Activated CD4-positive, CD25-positive, alpha-beta regulatory T cell treated with anti-CD3 and anti-CD28 coated beads, Interleukin-2, amount 50 U/mL, for 24 hours (primary cell): ENCODE results near the gene SCN8A.
A peak's percentile ranks its signal among the peaks of the same experiment; 100 is the strongest.

Experiments
- ATAC-seq, 2 donors: fragments of 150-1000 bp; cut with Tn5 transposase; one replicate each; pipeline ENCODE4 v1.10.0; 2021; ENCODE audit warnings: mild to moderate bottlenecking in 1 of 2, moderate library complexity in 1 of 2

The SCN8A gene

DNA sequence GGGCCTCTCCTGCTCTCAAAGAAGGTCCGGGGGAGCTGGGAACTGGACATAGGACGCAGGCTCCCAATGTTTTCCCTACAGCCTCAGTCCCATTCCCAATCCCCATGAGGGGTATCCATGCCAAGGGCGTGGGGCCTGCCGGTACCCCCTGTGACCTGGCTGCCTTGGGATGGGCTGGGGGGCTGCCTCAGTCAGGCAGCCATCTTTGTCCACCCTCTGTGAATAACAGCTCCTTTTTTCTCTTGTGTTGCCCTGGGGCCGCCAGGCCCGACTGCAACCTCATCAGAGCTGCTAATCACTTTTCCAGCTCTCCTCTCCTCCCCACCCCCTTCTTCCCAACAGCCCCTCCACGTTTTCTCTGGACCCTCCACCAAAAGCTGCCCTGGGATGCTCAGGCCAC, 246.3 kb downstream of the SCN8A start:
- no peak for ATAC-seq

DNA sequence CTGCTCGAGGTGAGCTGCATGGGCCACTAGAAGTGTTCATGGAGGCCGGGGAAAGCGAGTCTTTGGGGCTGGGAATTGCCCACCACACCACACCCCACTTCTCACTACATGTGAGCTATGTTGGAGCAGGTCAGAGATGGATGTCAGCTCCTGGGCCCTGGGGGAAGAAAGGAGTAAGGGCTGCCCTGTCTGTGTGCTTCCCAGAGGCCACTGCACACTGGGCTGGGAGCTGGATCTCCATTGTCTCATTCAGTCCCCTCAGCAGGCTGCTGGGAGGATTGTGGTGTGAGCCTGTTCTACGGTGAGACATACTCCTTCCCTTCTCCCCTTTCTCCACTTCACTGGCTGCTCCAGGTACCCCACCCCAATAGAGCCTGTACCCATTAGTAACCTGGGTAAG, 247.0 kb downstream of the SCN8A start:
- ATAC-seq, result no peak

DNA sequence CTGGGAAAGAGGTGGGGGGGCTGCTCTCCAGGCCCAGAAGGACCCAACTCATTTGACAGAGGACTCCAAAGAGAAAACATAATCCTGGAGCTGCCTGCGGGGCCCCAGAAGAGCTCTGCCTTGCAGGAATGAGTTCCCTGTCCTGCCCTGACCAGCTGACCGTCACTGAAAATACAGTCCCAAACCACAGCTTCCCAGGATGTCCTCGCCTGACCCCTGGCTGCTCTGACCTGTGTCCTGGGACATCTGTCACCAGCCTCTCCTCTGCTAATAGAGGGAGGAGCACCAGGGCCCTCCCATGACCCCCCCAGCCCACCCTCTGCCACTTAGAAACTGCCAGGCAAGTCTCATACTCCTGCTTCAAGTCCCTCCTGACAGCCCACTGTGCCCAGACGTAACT, 247.7 kb downstream of the SCN8A start:
- ATAC-seq, result no peak

DNA sequence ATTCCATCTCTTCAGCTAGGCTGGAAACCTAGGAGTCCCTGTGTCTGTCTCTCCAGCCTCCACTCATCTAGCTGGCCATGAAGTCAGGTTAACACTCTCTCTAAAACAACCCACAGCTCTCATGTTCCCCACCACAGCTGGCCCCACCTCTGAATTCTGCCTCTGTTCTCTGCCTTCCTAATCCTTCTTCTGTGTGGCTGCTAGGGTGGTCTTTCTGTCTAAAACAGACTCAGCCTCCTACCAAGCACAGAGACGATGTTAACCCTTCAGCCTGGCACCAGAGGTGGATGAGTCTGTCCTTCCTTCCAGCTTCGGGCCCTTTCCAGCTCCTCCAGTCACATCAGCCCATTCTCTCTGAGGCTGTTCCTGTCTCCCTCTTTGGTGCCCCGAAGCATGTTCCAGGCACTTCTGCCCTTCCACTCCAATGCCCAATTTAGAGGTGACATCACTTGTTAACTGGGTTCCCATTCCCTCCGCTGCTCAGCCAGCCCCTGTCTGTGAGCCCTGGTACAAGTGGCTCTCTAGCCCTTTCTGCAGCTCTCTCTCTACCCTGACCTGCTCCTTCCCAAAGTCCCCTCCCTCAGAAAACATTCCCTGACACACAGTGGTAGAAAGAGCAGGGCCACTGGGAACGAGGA, 248.4 kb downstream of the SCN8A start:
- no peak for ATAC-seq

DNA sequence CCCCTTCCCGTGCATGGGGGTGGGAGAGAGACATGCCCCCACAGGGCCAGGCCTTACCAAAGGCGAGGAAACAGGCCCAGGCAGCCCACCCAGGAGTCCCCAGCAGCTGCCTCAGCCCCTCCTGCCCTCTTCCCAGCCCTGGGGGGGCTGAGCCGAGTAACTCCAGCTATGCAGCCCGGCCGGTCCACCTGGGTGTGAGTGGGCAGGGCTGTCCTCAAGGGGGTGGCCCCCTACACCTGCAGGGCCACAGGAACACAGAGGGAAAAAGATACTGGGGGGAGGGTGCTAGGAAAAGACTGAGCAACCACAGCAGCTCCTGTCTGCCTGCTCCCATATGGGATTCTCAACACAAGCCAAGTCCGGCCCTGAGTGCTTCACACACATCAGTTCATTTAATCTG, 249.9 kb downstream of the SCN8A start:
- no peak for ATAC-seq

DNA sequence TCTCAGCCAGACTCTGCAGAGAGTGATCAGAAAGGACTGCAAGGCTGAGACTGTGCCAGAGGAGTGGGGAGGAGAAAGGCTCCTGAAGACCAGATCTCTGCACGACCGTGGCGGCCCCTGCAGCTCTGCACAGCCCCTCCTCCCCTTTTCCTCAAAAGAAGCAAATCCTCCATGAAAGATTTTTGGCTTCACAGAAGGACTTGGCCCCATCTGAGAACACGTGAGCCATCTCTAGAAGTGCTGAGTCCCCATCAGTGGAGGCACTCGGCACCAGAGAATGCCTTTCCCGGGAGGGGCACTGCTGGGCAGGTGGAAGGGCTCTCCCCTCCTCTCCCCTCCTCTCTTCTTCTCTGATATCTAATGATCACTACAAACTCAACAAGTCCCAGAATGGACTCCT, 250.7 kb downstream of the SCN8A start:
- no peak for ATAC-seq

DNA sequence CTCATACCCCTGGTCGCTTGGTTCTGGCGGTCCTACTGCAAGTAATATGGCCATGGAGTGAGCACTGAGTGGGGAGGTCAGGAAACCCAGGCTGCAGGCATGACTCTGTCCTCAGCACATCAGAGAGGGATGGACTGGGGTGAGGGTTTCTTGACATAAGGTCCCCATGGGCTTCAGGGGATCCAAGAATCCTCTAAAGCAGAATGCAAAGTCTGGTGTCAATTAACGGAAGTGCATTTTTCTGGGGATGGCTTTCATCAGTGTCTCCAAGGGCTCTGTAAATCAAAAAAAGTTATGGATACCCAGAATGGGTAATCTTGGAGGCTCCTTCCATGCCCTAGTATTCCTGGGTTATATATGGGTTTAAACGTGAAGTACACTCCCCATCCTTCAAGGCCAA, 253.8 kb downstream of the SCN8A start:
- no peak for ATAC-seq

DNA sequence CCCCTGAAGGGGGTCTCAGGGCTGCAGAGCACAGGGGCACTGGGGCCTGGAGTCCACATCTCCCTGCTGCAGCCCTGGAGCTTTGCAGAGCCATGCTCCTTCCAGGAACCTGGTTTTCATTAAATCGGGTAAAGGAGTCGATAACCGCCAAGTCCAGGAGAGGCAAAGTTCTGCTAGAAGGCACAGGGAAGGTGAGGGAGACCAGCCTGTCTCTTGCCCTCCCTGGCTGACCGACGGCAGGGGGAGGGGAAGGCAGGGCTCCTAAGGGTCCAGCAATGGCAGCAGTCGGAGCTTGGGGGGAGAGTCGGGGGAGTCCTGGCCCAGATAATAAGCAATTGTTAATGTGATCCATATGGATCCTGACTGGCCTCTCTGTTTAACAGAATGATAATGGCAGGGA, 254.4 kb downstream of the SCN8A start:
- ATAC-seq, result no peak

DNA sequence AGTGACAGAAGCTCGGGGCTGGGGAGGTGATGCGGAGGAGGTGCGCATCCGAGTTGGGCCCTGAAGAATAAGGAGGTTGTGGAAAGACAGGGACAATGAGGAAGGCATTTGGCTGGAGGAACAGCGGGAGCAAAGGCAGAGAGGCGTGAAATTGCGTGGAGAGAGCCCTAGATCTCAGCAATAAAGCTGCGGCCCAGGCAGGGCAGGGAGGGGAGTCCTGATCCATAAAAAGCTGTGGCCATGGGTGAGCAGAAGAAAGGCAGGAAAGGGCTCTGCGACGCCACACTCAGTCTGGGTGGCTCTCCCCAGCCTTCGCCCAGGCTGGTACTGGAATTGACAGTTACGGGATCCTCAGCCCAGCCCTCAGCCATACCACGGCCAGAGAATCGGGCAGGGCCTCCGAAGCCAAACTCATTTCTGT, 255.2 kb downstream of the SCN8A start:
- no peak for ATAC-seq

DNA sequence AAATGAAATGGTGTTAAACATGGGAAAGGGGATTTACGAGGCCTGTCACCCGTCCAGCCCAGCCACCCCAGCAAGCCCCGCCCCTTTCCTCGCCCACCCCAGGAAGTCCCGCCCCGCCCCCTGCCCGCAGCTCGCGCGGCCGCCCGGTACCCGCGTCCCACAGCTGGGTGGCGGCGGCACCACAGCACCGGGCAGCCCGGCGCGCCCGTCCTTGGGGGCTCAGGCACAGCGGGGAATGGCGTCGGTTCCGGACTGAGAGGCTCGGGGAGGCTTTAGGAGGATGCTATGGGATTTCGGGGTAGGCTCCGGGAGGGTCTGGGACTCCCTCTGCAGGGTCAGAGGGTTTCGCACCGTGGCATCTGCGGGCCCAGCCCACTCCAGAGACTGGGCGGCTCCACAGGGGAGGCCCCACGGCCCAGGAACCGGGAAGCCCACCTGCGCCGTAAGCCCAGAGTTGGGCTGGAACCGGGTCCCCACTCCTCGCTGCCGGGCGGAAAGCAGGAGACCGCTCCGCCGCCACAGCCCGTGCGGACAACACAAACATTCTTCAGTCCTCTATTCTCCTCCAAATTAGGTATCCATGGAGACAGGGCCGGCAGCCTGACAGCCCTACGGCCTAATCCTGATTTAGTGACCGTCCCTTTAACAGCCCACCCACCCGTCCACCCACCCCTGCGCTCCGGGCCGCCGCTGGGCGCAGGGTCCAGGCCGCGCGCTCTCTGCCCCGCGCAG, 256.0 kb downstream of the SCN8A start:
- ATAC-seq, result peak; percentile 39 to 41

DNA sequence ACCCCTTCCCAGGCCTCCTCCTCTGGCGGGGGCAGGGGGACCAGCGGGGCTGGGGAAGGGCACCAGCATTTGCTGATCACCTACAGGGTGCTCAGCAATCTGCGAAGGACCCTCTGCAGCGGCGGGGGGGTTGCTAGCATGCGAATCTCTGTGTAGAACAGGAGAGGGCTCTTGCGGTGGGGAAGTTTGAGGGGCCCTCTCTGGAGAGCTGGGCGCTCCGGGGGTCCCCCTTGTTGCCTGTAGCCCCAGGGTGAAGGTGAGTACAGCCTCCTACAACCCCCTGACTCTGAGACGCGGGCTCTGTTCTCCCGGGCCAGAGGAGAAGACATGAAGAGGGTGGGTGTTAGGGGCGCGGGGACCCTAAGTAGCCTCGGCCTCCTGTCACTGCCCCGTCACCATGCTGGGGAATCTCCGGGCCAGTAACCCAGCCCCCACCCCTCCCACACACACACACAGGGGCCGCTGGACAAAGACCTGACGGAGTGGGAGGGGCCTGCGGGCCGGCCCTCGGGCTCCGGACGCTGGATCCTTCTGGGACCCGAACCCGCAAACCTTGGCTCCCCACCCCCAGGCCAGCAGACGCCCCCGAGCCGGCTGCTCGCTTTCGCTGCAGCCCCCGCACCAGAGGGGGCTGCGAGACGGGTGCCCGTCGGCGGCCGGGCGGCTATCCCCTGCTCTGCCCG, 256.8 kb downstream of the SCN8A start:
- ATAC-seq, result peak; percentile 7 to 16

DNA sequence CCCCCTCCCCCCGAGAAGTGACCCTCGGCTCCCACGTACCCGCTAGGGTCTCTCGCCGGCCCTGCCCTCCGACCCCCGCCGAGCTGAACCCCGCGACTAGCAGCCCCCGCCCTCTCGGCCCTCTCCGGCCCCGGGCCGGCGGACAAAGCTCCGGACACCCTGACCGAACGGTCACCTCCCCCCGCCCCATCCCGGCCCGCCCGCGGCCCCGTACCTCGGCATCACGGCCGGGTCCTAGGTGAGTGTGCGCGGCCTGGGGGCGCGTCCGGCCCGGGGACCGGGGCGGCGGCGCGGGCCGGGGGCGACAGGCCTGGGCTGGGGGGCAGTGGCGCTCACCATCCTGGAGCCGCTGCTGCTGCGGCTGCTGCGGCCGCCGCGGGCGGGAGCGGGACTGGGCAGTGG, 257.3 kb downstream of the SCN8A start, which contains the start of gene FIGNL2:
FIGNL2 (minus strand) TSS at position 393 of the 402 bp plus-strand sequence. CDS start 26,305 bp downstream, outside the sequence.
- no peak for ATAC-seq

DNA sequence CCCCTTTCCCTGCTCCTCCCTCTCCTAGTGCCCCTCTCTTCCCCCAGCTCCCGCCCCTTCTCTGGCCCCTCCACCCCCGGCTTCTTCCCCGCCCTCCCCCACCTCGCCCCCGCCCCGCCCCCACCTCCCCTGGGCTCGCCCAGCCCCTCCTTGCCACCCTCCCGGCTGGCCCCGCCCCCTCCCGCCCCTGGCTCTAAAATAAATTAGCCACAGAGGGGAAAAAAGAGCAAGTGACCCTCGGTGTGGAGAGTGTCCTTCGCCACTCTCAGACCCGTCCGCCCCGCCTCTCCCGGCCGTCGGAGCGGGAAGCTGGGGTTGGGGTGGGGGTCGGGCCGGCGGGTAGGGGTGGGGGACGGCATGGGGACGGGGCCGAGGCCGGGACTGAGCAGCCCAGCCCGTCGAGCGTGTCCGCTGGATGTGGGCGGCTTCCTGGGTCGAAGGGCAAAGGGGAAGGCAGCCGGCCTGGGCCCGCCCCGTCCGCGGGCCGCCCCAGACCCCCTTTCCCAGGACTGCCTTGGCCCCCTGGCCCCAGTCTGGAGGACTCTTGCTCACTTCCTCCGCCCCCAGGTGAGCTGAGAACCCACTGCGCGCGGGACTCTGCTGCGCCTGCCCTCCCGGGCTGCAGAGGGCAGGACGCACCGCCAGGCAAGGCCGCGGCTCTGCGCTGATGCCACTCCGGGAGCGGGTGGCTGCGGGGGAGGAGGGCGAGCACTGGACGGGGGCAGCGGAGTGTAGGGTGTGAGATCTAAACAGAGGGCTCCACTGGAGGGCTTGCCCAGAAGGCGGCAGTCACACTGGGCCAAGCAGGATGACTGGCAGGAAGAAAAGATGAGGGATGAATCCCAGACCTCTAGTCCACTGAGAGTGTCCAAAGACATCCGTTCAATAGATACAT, 258.1 kb downstream of the SCN8A start:
- no peak for ATAC-seq

DNA sequence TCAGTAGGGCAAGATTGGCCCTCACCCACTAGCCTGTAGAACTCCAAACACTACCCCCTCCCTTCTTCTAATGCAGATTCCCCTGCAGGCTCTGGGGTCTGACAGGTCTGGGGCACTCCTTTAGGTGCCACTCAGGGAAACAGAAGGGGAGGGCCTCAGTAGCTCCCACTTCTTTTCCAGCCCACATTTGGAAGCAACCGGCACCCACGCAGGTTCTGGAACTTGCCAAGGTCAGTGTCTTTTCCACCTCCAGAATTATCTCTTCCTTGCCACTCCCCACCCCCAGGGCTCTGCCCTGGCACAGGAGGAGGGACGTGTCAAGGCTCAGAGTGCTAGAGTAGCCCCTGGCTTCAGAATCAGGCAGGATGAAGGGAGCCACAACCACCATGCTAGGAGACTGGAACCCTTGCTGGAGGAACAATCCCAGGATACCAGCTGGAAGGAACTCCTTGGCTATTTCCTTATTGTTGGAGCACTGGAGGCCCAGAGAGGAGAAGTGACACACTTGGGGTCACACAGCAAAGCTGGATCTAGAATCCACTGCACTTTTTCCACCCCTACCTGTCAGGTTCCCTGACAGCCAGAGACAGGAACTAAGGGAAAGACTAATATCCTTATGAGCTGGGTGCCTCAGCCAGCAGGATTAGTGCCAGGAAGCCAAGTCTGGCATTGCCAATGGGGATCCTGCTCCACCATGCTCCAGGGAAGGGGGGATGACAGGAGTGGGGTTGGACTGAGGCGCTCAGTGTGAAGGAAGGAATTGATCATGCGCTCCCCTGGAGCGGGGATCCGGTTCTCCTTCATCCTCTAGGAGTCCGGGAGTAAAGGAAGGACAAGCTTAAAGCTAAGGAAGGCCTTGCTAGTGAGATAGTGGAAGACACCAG, 259.3 kb downstream of the SCN8A start:
- no peak for ATAC-seq

DNA sequence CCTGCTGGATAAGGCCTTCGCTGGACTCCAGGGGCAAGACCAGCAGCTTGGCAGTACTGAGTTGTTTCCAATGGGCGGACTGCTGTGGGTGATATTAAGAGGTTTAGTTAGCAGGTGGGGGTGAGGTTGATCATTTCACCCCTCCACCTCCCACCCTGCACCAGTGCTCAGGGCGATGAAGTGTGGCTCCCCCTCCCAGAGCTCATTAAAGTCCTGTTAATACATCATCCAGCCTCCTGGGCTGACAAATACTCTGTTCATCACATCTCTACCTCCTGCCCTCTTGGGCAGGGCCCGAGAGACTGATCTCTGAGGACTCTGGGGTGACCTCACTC, 259.9 kb downstream of the SCN8A start:
- no peak for ATAC-seq

DNA sequence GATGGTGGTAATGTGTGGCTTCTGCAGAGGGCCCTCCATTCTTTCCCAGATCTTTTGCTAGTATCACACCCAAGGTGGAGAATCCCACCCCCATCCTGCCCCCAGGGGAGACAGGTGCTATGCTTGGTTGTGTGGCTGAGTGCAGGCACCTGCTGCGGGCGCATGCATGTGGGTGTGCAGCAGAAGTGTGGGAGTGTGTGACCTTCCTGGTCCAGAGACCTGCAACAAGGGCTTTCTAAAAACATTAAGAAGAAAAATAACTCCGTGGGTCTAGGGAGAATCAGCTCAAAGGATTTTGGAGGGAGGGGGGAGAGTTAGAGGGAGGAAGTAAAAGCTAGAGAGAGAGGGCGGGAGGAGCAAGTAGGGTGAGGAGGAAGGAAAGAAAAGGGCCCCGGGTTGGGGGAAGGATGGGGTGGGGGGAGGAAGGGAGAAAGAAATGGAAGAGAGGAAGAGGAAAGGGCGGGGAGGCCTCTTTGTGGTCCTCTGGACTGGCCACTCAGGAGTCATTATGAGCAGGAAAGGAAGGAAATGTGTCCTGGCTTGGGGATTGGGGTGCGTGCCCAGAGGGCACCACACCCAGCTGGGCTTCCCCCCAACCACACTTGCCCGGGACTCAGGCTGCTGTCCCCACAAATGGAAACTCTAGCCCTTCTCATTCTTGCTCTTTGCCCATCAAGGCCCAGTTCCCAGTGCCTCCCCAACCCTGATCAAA, 260.5 kb downstream of the SCN8A start:
- no peak for ATAC-seq

DNA sequence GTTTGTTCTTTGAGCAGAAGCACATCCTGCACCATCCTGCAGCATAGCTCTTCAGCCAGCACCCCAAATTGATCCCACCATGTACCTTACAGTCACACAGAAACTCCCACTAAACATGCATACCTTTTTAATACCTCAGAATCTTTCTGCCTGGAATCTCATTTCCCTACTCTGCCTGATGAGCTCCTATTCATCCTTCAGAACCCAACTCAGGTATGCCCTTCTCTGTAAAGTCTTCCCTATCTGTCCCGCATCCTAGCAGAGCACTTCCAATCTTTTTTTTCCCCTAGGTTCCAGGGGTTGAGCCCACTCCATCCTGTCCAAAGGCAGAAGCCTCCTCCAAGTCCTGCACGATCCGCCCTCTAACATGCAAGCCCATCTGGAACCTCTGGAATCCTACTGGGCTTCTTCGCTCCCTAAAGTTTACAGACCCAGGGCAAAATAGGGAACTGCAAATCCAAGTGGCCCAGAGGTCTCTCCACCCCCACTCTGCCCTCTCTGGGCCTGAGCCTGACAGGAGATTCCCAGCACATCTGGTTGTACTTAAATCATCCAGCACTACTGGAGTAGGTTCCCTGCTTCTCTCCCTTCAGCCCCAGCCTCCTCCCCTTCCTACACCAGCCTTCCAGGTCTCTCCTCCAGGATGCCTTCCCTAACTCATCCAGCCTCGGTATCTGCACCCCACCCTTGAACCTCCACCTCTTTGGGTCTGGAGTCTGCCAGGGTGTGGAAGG, 261.5 kb downstream of the SCN8A start:
- no peak for ATAC-seq

DNA sequence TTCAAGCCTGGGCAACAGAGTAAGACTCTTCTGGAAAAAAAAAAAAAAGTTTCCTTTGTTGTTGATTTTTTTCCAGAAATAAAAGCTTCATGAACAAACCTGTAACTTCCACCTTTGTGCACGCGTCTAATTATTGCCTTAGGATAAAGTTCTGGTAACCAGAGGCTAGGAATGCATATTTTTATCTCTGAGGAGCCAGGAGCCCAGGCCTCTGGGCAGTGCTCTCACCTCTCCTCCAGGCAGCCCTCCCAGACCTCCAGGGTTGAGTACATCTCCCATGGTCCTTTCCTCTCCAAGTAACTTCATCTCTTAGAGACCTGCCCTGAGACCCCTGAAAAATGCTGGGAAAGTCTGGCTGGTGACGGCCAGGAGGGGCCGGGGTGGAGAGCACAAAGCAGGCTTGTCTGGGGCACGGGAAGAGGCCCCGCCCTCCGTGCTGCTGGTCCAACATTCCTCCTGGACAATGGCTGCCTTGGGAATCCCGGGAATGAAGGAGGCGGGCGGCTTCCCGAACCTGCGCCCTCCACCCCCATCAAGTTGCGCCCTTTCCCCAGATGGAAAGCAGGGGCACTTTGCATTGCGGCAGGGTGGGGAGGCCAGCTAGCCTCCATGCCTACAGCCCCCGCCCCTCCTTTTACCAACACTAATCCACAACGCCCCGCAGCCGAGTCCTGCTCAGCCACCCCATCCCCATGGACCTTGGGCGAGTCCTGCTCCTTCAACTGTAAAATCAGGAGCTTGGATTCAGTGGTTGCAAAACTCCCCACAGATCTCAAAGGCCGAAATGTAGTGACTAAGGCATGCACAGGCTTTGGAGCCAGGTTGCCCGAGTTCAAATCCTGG, 264.8 kb downstream of the SCN8A start:
- no peak for ATAC-seq

DNA sequence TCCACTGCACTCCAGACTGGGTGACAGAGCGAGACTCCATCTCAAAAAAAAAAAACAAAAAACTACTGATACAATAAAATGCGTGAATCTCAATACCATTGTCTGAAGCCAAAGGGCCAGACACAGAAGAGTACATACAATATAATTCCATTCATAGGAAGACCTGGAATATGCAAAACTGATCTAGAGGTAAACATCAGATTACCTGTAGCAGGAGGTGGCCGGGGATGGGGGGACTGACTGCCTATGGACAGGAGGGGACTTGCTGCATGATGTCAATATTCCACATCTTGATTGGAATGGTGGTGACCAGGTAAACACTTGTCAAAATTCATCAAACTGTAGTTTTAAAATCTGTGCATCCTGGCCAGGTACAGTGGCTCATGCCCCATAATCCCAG, 270.0 kb downstream of the SCN8A start:
- ATAC-seq, result no peak
